HG03571 (cell line): ENCODE data around the gene CAB39L.

Experiments
- ATAC-seq: cut with Tn5 transposase; IDR thresholded peaks from one replicate; pipeline ENCODE4 v1.9.1; 2021; ENCODE audit not compliant: unreplicated experiment

CAB39L gene

DNA sequence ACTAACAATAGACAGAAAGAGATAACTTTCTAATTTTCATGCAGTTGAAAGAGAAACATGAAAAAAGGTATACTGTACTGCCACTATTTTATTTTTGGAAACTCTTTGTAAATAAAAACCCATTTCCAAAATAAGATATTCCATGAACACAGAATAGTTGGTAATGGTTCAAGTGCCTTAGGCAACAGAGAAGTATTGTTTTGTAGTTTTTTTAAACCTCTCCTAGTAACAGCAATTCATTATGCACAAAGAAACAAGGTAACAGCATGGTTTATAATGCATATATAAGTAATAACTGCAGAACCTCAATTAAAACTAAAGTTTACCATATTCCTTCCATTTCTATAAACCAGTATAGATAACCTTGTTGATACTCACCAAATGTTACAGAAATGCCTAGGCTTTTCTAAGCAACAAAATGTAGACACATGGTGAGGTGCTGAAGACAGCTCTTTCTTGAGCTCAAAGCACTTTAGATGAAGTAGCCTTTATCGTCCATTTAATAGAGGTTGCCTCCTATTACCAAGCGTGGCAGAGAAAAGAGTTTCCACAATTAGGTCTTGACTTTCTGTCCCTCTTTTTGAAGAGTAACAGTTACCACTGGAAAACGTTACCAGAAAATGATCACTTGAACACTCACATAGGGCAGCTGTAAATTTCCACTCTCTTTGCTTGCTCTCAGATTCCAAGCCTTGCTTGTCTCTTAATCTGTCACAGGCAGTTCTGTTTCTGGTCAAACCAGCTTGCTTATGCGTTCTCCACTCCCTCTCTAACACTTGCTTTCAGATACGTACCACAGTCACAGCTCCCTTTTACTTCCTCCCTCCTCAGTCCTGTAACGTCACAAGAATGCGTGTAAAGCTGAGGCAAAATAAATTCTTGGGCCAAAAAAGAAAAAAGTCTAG is 42.9 kb downstream of the CAB39L start:
- ATAC-seq = no peak

DNA sequence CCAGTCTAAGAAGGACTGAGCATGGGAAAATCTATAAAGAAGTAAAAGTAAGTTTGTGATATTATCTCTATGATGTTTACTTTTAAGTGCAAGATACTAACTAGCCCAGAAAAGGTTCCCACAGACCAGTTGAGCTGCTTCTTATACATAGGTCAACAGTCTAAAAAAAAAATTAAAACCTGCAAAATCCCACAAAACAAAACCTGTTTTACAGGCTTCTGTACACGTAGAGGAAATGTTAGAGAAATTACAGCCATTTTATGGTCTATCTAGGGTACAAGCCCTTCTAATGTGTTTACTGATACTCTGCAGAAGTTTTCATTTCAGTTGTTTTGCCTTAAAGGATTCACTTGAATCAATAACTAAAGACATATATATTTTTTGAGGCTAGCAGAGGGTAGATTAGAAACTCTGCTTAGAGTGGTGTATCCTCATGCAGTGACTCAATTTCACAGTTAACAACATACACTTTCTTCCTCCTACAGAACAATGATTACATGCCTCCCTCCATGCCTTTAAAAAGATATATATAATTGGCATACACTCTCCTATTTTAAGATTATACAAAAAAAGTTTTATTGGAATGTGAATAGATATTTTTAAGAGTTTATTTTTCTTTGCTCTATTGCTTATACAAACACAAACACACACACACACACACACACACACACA is 43.9 kb downstream of the CAB39L start:
- ATAC-seq = no peak

DNA sequence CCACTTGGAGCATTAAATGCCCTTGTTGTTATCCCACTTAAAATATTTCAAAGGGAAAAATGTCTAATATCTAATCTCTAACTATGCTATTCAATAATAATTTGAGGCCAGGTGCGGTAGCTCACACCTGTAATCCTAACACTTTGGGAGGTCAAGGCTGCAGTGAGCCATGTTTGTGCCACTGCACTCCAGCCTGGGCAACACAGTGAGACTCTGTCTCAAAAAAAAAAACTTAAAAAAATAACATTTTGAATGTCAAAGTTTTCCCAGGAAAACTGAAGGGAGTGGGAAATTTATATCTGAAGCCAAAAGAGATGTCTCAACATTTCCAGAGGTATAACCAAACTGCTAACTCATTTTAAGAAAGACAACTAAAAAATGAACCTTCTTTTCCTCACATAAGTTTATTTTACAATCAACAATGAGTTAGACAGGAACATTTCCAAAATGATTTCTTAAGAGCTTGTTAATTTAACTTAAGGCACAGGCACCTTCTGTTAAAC is 47.9 kb downstream of the CAB39L start:
- ATAC-seq = no peak

GRCh38 chr13:49395451-49395865 is 48.4 kb downstream of the CAB39L start:
- ATAC-seq = no peak

GRCh38 chr13:49388091-49388635 is 55.7 kb downstream of the CAB39L start:
- ATAC-seq = no peak

DNA sequence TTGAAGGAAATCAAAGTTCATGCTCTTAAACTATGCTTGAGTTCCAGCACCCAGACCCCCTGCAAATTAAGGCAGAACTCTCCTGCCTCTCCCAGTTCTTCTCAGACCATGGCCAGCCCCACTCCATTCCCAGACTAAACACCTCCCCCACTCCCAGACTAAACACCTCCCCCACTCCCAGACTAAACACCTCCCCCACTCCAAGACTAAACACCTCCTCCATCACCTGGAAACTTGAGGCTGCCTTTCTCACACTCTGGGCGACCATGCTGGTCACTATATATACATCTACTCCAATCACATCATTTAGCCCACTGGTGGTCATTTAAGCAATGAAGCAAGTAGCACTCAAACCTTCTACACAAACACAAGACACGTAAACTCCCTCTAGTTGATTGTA is 57.2 kb downstream of the CAB39L start:
- ATAC-seq = no peak

GRCh38 chr13:49376121-49376520 is 67.7 kb downstream of the CAB39L start:
- ATAC-seq = no peak

DNA sequence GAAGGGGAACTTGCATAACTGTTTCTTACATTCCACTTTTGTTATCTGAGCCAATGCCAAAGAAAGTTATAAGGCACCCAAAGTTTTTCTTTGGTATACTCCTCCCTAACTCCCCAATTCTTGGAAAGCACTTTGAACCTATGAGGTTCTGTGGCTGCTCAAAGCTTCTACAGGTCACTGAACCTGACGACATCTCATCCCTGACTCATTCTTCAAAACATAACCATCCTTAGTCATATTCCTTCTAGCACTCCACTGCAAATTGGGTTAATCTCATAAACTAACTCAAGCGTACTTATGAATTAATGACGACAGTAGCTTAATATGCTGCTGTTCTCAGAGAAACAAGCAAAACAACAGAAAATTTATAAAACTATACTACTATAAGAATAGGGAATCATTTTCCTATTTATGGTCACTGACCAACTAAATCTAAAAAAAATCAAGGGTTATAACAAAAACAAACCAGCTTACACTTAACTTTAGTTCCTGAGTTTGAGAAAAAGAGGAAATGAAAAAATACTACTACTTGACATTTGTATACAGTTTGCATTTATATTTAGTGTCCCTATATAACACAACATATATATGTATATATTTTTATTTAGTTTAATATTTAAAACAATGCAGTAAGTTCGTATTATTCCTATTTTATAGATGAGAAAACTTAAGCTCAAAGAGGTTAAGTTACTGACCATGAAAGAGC is 69.1 kb downstream of the CAB39L start:
- ATAC-seq = no peak

DNA sequence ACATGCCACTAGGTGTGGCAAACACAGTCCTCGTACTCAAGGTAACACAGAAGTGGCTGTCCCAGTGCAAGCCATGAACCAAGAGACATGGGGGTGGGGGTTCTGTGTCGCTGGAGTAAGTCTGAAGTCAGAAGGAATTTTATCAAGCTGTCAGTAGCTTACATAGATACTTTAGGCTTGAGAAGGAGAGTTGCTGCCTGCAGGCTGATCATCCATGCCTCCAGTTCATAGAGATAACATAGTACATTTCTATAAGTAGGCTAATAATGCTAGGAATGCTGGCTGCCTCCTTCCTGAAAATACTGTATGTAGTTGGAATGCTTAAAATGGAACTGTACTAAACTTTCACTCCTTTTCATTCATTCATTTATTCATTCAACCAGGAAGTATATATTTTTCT is 70.1 kb downstream of the CAB39L start:
- ATAC-seq = no peak

DNA sequence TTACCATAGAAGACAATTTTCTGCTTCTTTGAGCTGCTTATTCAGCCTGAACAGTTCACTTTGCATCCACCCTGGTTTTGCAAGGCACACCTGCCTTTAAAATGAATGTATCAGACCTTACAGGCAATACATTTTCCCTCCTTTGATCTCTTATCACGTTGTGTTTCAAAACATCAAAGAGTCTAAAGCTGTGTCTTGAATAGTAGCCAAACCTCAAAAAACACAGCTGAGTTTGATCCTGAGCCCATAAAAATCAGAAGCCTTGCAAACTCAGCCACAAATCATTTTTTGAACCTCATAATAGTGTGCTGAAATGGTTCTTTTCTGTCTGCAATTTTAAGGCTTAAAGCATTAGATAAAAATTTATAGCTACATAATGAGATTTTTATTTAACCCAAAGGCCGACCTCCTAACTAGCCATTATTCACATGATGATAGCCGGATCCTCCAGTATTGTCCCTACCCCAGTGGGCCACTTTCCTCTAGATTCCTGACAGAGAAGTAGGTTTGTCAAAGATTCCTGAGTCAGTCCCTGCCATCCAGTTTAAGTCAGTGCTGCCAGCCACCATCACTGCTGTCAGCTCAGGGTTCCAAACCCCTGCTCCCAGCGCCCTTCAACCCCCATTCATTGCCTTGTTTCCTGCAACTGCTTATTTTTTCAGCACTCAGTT is 71.8 kb downstream of the CAB39L start:
- no peak for ATAC-seq

- ATAC-seq = no peak
Observed at GRCh38 chr13:49370371-49370770, 73.5 kb downstream of the CAB39L start.

- ATAC-seq = no peak
Observed at GRCh38 chr13:49369866-49370265, 74.0 kb downstream of the CAB39L start.

DNA sequence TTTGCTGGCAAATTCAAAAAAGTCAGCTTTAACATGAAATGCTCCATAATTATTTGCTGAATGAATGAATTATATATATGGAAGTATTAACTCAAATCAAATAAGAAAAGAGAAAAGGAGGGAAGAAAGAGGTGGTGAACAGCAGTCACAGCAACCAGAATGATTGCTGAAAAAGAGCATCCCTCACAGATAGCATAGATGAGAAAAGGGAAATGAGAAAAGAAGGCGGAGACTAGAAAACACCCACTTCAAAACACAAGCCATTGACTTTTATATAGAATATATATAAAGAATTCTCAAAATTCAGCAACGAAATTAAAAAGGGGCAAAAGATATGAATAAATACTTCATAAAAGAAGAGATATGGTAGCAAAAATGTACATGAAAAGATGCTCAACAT is 75.2 kb downstream of the CAB39L start:
- no peak for ATAC-seq

DNA sequence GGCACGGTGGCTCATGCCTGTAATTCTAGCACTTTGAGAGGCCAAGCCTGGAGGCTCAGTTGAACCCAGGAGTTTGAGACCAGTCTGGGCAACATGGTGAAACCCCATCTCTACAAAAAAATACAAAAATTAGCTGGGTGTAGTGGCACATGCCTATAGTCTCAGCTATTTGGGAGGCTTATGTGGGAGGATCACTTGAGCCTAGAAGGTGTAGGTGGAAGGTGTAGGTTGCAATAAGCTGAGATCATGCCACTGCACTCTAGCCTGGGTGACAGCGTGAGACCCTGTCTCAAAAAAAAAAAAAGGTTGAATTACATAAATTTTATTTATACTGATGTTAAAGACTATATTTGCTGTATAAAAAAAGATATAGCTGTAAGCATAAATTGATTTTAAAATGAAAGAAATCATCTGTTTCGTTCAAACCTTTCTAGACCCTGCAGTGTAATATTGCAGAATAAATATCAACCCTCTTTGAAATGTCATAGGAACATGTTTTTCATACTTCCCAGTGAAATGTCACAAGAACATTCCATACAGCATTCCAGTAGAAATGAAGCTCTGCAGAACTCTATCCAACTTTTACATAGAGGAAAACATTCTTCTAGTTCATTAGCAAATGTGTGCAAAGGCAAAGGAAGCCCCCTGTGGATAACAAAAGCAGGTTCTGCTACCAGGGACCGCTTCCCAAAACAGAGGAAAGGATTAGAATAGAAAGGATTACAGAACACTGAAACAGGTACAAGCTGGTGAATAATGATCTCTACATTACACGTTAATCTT is 76.0 kb downstream of the CAB39L start:
- ATAC-seq = no peak

- ATAC-seq = no peak
Observed at GRCh38 chr13:49366841-49367240, 77.0 kb downstream of the CAB39L start.

DNA sequence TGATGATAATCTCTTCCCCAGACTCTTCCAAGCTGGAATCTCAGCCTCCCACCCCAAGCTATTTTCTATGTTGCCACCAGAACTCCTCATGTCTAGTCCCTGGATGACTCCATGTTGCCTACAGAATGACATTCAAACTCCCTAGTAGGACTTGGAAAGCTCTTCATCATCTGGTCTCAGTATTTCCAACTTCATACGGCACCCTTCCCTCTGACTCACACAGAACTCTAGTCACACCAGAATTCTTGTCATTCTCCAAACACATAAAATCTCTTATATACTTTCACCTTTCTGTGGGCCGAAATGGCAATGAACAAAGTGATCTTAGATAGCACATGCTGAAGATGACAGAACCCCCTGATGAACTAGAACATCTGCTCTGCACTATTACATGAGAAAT is 86.2 kb downstream of the CAB39L start:
- ATAC-seq = no peak

- no peak for ATAC-seq
Observed at GRCh38 chr13:49356223-49356622, 87.6 kb downstream of the CAB39L start.

DNA sequence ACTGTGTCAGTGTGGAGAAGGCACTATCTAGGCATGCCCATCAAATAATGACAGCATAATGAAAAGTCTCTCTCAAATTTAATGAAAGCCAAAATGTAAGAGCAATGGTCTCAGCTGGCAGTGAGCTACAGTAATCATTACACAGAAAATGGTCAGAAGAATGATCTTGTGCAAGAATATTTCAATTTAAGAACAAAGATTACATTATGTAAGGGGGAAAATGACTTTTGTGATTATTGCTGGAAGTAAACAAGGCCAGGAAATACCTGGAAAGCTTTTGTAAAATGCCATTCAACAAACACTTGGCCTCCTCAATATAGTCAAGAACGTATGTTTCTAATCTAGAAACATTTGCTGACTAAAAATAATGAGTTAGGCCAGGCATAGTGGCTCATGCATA is 89.1 kb downstream of the CAB39L start:
- no peak for ATAC-seq

GRCh38 chr13:49353908-49354307 is 90.0 kb downstream of the CAB39L start:
- ATAC-seq = no peak

- no peak for ATAC-seq
Observed at GRCh38 chr13:49351871-49352270, 92.0 kb downstream of the CAB39L start.
